Posterior cingulate gyrus (tissue), 11 donors: Measurements from ENCODE around the gene FOXP4.

Experiments used
- DNase-seq, 10 donors: peaks; one replicate each; pipeline versions ENCODE4 v3.0.0 to v3.0.0-alpha.2; 2020 to 2021; ENCODE audit warnings: mixed read lengths in 3 of 10
- intact Hi-C: fragments of 100-400 bp; cut with DNase I; formaldehyde crosslinking; loops from one replicate; pipeline ENCODE4 v1.15.1; 2023

FOXP4 gene

DNA sequence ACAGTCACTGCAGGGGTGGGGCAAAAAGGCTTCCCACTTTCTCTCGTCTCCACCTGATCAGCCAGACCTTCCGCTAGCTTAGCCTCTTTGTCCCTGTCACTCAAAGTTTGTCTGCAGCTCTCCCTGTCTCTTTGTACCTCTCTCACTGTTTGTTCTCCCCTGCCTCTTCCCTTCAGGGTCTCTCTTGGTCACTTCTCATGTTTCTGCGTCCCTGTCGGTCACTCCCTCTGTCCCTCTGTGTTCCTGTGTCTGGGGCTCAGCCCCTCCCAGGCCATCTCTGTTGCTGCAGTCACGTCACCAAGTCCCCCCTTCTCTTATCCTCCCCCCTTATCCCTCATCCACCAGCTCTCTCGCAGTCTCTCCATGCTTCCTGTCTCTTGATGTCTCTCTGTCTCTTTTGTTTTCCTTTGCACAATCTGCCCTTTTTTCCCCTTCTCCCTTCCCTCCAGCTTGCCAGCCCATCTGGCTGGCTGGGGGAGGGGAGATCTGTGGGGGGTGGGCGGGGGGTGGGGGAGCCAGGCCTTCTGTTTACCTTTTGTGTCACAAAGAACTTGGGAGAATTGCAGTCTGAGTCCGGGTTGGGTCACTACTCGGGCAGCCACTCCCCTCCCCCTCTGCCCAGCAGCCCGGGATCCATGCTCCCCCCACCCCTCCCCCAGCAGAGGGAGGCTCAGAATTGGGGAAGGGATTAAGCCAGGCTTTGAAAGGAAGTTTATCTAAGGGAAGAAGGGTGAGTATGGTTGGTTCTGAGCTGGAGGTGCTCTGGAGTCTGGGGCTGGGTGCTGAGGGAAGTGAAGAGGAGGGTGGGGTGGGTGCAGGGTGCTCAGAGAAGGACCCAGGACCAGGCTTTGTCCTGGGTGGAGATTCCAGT, 32.3 kb downstream of the FOXP4 start:
- DNase-seq: no peak

DNA sequence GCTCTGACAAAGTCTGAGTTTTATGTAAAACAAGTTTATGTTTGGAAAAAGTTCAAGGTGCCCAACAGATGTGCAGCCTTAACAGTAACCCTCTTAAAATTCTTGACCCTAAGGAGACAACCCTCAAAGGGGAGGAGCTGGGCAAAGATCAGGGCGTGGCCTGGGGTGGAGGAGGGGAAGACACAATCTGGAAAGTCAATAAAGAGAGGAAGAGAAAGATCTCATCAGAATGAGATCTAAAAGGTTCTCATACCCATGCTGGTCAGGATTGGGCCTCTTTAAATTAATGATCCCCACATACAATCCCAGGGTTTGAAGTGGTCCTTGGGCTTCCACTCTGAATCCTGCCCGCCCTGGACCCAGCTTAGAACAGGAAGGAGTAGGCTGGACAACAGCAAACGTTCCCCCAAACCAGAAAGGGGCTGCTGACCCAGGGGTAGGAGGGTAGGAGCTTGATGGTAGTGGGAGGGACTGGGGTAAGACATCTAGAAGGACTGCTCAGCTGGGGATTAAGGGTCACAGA, 33.0 kb downstream of the FOXP4 start:
- DNase-seq: no peak
- intact Hi-C loops: no loop called here

More for the DNA sequence above, 32.3 kb downstream of the FOXP4 start:
- intact Hi-C loops: no loop called here

DNA sequence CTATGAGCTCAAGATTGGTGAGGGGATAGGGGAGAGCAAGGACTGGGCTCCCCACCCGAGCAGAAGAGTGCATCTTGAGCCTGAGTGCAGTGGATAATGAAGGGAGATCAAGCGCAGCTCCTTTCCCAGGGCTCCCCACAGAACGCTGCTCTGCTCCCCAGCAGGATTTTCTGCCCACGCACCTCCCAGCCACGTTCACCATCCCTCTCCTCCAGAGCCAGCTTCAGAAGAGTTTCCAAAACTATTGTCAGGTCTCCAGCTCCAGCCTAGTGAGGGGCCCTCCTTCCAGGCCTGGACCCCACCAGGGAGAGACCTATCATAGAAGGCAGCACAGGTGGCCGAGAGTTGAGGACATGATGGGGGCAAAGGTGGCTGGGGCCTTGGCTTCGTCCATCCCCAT, 34.5 kb downstream of the FOXP4 start:
- intact Hi-C loops: no loop called here
- peak in 2 of 10 donors; percentile 59 to 81 for DNase-seq

DNA sequence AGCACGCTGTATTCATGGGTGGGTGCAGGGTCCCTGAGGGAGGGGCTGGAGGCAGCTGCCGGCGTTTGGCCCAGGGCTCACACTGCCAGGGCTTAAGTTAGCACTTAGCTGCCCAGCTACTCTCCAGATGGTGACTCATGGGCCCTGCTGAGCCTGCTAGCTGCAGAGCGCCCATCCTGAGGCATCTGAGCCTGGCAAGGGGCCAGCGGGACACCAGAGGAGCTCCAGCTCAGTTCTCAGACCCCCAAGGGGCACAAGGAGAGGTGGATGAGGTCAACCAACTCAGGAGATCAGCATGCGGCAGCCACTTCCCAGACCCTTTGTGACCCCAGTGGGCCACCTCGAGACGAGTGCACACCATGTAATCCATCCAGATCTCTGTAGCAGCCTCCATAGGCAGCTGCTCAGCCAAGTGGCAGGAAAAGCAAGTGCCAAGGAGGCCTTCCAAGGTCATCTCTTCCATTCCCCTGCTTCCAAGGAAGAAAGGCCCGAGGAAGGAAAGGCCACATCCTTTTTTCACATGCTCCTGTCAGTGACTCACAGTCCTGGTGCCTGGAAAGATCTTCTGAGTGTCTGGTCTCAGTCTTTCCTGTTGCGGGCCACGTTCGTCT, 35.3 kb downstream of the FOXP4 start:
- intact Hi-C loops: no loop called here
- peak in 1 of 10 donors; percentile 84 for DNase-seq

DNA sequence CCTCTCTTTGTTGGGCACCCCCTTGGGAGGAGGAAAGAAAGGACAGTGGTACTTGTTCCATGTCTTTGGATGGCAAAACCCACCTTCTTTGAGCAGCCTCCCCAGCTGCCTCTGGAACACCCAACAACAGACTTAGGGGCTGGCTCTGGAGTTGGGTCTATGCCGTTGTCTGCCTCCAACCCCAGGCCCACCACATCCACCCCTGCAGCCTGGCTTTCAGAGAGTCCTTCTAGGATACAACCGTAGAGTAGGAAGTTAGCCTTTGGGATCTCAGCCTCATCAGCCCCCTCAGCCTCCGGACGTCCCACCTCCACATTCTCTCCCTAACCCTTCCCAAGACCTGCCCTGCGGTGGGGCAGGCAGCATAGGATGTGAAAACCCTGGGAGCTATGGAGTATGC, 36.4 kb downstream of the FOXP4 start:
- intact Hi-C loops: no loop called here
- DNase-seq: peak in 1 of 10 donors; percentile 70

DNA sequence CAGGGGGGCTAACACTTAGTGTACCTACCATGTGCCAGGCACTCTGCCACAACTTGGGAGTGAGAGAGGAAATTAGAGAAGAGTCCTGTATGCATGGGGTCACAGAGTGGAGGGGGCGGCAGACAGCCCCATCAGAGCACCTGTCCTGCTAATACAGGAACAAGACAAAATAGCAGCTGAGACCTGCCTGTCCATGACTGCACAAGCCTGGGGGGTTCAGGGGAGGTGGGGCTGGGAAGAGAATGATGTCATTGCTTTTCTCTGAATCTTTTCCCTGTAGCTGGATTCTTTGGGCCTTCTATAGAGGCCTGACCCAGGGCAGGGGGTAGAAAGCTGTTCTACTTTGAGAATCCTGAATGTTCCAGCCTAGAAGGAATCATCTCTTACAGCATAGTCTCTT, 37.4 kb downstream of the FOXP4 start:
- no peak for DNase-seq
- intact Hi-C loops: no loop called here

DNA sequence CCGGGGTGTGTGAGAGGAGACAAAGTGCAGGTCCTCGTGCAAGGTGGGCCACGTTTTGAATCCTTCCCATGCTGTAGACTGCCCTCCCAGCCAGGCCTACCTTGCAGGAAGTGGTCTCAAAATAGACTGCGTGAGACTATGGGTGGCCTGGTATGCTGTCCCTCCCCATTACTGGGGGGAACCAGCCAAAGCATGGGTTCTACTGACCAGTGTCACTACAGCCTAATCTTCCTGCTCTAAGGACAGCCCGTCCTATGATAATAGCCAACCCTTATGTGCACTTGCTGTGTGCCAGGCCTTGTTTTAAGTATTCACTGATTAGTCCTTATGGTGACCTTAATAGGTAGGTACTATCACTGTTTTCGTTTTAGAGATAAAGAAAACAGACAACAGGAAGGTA, 38.0 kb downstream of the FOXP4 start:
- peak in 1 of 10 donors; percentile 63 for DNase-seq
- intact Hi-C loops: no loop called here

DNA sequence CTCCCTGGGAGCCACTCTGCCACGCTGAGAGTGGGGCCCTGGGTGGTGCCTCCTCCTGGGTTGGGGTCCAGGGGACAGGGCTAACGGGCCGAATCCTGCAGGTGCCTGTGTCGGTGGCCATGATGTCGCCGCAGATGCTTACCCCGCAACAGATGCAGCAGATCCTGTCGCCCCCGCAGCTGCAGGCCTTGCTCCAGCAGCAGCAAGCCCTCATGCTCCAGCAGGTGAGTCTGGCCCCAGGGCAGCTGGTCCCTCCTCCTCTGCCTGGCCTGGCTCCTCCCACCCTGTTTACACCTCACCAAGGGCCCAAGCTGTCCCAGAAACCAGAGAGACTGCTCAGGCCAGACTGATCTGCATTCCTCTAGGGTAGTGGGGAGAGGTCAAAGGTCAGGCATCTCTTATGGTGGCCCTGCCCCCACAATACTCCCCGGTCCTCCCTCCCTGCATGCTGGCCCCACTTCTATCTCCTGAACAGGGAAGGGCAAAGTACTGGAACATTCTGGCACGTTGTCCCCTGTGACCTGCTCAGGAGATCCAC, 38.6 kb downstream of the FOXP4 start:
- peak in 1 of 10 donors; percentile 76 for DNase-seq
- intact Hi-C loops: no loop called here

DNA sequence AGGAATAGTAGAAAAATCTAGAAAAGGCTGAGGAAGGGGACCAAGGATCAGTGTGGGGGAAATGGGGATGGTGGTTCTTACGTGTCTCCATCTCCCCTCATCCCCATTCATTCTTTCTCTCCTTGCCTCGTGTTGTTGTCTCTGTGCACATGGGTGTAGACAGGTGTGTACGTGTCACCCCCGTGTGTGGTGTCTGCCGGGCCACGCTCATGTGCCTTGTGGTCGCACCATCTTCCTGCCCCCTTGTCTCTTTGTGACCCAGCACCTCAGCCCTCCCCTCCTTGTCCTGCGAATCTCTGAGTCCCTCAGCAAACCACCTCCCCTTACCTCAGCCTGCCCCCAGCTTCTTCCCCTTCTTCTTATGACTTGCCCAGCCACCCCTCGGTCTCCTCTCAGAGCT, 39.4 kb downstream of the FOXP4 start:
- peak in 1 of 10 donors; percentile 70 for DNase-seq
- intact Hi-C loops: no loop called here

DNA sequence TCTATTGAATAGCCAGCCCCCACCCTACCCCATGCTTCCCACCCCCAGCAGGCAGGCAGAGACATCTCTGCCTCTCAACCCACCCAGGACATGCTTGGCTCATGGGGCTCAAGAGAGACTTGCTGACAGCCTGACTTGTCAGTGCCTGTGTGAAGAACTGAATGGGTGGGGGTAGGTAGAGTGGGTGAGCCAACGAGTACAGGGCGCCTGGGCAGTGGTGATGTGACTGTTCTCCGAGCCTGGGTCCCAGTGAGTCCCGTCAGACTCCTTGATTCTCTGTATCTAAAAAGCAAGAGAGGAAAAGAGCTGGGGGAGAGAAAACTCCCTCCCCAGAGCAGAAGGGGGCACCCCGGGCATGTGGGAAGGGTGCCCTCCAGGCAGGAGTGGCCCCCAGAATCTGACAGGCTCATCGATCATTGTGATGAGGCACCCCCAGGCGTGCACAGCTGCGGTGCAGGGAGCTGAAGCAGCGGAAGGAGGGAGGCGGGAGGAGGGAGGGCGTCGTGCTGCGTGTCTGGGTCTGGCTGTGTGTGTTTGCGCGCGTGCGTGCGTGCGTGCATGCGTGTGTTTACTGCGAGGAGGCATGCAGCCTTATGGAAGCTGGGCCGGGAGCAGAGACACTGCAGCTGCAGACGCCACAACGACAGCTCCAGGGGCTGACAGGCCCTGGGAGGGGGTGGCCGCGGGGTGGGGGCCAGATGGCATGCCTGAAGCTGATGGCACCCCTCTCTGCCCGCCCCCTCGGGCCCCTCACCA, 40.2 kb downstream of the FOXP4 start:
- peak; percentile 59 to 96 (median 76) for DNase-seq
- intact Hi-C loops: no loop called here

DNA sequence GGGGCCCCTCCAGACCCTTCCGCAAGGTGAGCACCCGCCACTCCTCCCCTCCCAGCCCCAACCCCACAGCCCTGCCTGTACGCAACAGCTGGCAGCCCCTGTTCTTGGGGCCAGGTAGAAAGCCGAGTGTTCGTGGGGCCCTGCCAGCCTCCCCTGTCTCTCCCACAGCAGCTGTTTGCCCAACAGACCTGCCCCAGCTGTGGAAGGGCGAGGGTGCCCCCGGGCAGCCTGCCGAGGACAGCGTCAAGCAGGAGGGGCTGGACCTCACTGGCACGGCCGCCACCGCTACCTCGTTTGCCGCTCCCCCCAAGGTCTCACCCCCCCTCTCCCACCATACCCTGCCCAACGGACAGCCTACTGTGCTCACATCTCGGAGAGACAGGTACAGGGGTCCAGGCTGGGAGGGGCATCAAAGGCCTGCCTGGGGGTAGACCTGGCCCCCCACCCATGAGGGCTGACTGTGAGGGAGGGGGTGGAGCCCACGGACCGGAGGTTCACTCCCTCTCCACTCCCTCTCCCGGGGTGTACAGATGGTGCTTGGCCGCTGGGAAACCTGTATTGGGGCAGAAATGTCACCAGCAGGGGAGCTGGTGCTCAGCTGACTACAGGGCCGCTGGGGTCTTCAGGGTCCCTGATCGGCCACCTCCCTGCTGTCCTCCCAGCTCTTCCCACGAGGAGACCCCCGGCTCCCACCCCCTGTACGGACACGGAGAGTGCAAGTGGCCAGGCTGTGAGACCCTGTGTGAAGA, 41.1 kb downstream of the FOXP4 start:
- peak in 1 of 10 donors; percentile 81 for DNase-seq
- intact Hi-C loops: no loop called here

DNA sequence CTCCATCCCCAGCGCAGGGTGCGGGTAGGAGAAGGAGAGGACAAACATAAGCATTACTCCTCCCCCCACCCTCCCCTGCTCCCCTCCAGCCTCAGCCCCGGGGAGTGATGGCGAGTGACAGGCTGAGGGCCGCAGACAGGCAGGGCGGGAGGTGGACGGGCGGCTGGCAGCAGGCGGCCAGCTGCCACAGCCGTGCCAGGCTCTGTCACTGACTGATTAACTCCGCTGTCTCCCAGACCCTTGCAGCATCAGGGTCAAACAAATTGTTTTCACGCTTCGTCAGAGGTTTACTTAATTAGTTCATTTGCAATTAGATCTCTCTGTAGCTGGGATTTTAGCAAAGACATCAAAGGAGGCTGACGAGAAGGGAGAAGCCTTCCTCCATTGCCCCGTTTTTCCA, 41.9 kb downstream of the FOXP4 start:
- DNase-seq: peak in 2 of 10 donors; percentile 60 to 90
- intact Hi-C loops: no loop called here

DNA sequence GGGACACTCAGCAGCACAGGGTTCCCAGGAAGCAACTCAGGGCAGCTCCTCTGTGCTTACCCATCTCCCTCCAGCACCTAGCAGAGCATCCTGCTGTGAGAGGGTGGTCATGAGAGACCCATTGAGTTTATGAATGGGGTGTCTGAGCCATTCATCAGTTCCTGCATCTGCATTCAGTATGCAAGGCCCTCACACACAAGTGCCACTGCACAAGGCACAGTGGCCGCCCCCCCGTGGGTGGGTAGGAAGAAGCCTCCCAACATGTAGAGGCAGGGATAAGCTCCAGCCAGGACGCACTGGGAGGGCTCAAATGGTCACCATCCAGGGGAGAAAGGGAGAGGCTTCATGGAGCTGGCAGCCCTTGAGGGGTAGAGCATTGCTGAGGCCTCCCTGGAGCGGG, 43.0 kb downstream of the FOXP4 start:
- intact Hi-C loops: no loop called here
- peak in 1 of 10 donors; percentile 78 for DNase-seq

DNA sequence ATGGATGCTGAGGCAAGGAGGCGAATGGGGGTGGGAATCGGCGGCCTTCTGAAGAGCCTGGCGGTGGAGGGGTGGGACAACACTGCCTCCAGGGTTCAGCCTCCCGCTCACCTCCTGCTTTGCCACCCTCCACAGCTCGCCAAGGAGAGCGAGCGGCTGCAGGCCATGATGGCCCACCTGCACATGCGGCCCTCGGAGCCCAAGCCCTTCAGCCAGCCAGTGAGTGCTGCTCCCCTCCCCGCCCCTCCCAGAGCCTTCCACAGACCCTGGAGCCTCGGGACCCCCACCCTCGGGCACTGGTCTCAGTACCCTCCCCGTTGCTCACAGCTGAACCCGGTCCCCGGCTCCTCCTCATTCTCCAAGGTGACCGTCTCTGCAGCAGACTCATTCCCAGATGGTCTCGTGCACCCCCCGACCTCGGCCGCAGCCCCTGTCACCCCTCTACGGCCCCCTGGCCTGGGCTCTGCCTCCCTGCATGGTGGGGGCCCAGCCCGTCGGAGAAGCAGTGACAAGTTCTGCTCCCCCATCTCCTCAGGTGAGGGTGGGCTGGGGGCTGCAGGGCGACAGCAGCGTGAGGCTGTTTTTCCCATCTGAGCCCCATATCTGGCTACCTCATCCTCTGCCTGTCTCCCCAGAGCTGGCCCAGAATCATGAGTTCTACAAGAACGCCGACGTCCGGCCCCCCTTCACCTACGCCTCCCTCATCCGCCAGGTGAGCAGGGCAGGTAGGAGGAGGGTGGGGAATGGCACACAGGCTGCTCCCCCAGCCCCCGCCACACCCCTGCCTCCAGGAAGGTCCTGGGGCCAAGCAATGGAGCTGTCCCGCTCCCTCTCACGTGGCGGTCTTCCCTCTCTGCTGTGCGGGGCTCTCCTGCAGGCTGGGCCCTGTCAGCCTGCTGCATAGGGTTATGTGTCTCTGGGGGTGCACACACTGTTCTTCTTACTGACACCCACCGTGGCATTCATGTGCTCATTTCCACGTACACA, 43.7 kb downstream of the FOXP4 start:
- intact Hi-C loops: loop anchor here (5.0 kb wide), 1 partner anchor 43 kb away; the partner anchor contains the start of gene FOXP4
- DNase-seq: peak in 1 of 10 donors; percentile 65

DNA sequence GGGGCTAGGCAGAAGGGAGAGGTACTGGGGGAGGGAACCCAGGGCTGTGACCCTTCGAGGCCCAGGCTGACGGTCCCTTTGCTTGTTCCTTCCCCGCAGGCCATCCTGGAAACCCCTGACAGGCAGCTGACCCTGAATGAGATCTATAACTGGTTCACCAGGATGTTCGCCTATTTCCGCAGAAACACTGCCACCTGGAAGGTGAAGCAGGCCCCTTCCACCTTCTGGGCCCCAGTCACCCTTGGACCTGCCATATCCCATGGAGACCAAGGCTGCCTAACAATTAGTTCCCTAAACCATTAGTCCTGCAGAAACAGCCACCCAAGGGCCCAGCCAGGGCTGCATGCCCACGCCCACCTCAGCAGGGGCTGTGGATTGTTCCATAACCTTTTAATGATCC, 44.9 kb downstream of the FOXP4 start:
- intact Hi-C loops: loop anchor here (5.0 kb wide), 1 partner anchor 44 kb away; the partner anchor contains the start of gene FOXP4
- DNase-seq: peak in 1 of 10 donors; percentile 65

DNA sequence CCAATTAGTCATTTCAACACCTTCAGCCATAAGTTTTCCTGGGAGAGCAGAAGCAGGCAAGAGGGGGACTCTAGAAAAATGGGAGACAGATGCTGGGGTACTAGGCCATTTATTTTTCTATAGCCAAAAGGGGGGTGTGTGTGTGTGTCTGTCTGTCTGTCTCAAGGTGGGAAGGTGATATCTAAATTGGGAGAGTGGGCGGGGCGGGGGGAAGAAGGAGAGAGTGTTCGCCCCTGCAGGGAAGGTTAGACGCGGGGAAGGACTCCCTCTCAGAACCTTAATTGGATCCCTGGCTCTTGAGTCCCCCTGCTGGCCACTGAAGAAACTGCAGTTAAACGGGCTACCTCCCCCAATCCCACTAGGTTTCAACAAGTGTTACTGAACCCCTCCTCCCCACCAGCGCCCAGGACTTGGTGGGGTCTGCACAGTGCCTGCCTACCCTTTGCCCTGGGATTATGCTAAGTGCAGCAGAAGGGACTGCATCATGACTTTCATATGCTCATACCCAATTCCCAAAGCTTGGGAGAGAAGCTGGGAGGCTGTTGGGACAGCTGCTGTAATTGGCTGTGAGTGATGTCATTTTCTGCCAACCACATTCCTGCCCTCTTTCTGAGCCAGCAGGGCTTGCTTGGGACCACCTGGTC, 45.8 kb downstream of the FOXP4 start:
- DNase-seq: peak; percentile 57 to 95 (median 87)
- intact Hi-C loops: loop anchor here (1.0 to 5.0 kb wide), 4 partner anchors 45 to 223 kb away; partner anchors contain the start of gene FOXP4

DNA sequence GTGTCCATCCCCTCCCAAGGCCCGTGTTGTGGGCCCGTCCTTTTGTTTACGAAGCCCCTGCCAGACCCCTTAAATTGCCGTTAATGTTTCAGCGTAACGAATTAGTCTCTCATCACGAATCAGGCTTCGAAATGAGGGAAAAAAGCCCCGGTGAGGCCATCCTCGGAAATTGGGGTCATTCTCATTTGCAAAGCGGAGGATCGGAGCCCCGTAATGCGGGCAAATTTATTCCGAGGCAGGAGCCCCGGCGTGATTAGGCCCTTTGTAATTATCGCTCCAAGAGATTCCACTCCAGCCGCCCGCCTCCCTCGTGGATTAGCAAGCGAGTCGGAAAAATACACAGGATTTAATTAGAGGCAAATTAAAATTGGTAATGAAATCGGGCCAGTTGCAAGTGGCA, 47.2 kb downstream of the FOXP4 start:
- peak in 2 of 10 donors; percentile 71 to 80 for DNase-seq
- intact Hi-C loops: loop anchor here (2.0 to 5.0 kb wide), 2 partner anchors 46 to 131 kb away; partner anchors contain the start of gene FOXP4

DNA sequence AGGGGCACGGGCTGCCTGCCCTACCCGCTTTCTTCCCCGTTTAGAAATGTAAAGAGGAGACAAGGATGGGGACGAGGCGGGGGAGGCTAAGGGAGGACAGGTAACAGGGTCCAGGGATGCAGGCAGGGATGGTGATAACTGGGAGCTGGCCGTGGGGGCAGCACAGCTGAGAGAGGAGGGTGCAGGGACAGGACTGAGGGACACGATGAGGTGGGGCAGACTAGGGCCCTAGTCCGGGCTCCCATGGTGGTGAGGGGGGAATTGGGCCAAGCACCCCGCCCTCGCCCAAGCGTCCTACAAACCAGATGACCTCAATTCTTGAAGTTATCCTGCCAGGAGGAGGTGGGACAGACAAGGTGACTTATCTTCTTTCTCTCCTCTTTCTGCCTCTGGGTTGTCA, 47.7 kb downstream of the FOXP4 start:
- intact Hi-C loops: loop anchor here (2.0 to 5.0 kb wide), 2 partner anchors 47 to 131 kb away; partner anchors contain the start of gene FOXP4
- peak in 2 of 10 donors; percentile 69 to 74 for DNase-seq
